SIG-M5 (cell line): Measurements from ENCODE around the gene PAQR6.

Experiments
- DNase-seq: peaks from one replicate; lab custom pipeline; 2025; lab: John Stamatoyannopoulos, UW

The PAQR6 gene

GRCh38 chr1:156247460-156248322 is at the start of gene PAQR6:
Gene PAQR6 (minus strand): TSS chr1:156248056. CDS start chr1:156246731, 1,325 bp downstream.
- no peak for DNase-seq

GRCh38 chr1:156295391-156295947 is 47.6 kb upstream of the PAQR6 start, which contains the start of gene GLMP:
Gene GLMP (minus strand): TSS chr1:156295679. CDS start chr1:156295645, 34 bp downstream.
- DNase-seq = no peak

GRCh38 chr1:156293895-156294294 is 46.0 kb upstream of the PAQR6 start:
- DNase-seq = no peak

- no peak for DNase-seq
Observed at GRCh38 chr1:156293098-156293434, 45.2 kb upstream of the PAQR6 start.

GRCh38 chr1:156291226-156292061 is 43.6 kb upstream of the PAQR6 start:
- DNase-seq = no peak

- no peak for DNase-seq
Observed at GRCh38 chr1:156289857-156290256, 42.0 kb upstream of the PAQR6 start.

GRCh38 chr1:156286061-156286460 is 38.2 kb upstream of the PAQR6 start:
- DNase-seq = no peak

- DNase-seq = no peak
Observed at GRCh38 chr1:156285437-156285836, 37.6 kb upstream of the PAQR6 start.

- DNase-seq = no peak
Observed at GRCh38 chr1:156284757-156285156, 36.9 kb upstream of the PAQR6 start.

- no peak for DNase-seq
Observed at GRCh38 chr1:156284112-156284511, 36.3 kb upstream of the PAQR6 start, which contains the start of gene TMEM79. Gene TMEM79 (plus strand): TSS chr1:156284325. CDS start chr1:156285227, 902 bp downstream.

- no peak for DNase-seq
Observed at GRCh38 chr1:156283521-156283920, 35.7 kb upstream of the PAQR6 start.

- peak; percentile 95 for DNase-seq
Observed at GRCh38 chr1:156282479-156283222, 34.8 kb upstream of the PAQR6 start, which contains the start of gene SMG5. Gene SMG5 (minus strand): TSS chr1:156282825. CDS start chr1:156282680, 145 bp downstream.

- DNase-seq = no peak
Observed at GRCh38 chr1:156281693-156282478, 34.0 kb upstream of the PAQR6 start.

- peak; percentile 61 for DNase-seq
Observed at GRCh38 chr1:156281281-156281680, 33.4 kb upstream of the PAQR6 start.

GRCh38 chr1:156279837-156280236 is 32.0 kb upstream of the PAQR6 start:
- no peak for DNase-seq

- no peak for DNase-seq
Observed at GRCh38 chr1:156276966-156277381, 29.1 kb upstream of the PAQR6 start.

- DNase-seq = no peak
Observed at GRCh38 chr1:156276532-156276931, 28.7 kb upstream of the PAQR6 start.

GRCh38 chr1:156270314-156270713 is 22.5 kb upstream of the PAQR6 start:
- DNase-seq = no peak

- DNase-seq = no peak
Observed at GRCh38 chr1:156268336-156268735, 20.5 kb upstream of the PAQR6 start.

GRCh38 chr1:156266051-156266450 is 18.2 kb upstream of the PAQR6 start:
- DNase-seq = no peak

GRCh38 chr1:156263288-156263655 is 15.4 kb upstream of the PAQR6 start:
- DNase-seq = no peak
